Endothelial cell of umbilical vein (primary cell): ENCODE results near the gene DPF3. TPM values are rescaled to one million over a fixed set of nuclear protein-coding genes. Genes with fewer than 3 reads are reported as not detected.

ENCODE experiments used
- BruUV-seq: library from RNA; stranded (reverse); fragments of 400-500 nt; replicated peaks from 2 replicates; lab custom pipeline; 2021; lab: Mats Ljungman, UMichigan
- CTCF ChIA-PET: fragments of 300-600, 350-600 bp; sonication (Branson Sonifier 250); formaldehyde crosslinking; loops from one replicate; lab custom pipeline; 2021; ENCODE audit warnings: antibody characterized with exemption, inconsistent platforms; lab: Charles Lee
- POLR2A ChIA-PET: fragments of 300-600, 350-600 bp; sonication (Branson Sonifier 250); formaldehyde crosslinking; loops from one replicate; lab custom pipeline; 2021; ENCODE audit warnings: antibody characterized with exemption, inconsistent platforms; lab: Charles Lee
- DNase-seq: peaks from one replicate; pipeline ENCODE4 v3.0.0-alpha.2; 2011; ENCODE audit warnings: low read depth, low spot score
- FAIRE-seq: peaks from 2 replicates; lab custom pipeline; 2011; peaks lifted over from hg19 to GRCh38; lab: Jason Lieb, UNC
- H2AFZ ChIP-seq: 2 replicates; pipeline ENCODE4 v1.6.0; 2012; ENCODE audit warnings: low read depth, low read length, control low read depth, inconsistent platforms
- H3K27ac ChIP-seq: 2 replicates; pipeline ENCODE4 v1.5.1; 2011; ENCODE audit warnings: low read depth, mild to moderate bottlenecking, control low read depth, low read length, moderate library complexity; ENCODE audit not compliant: insufficient read depth
- H3K27me3 ChIP-seq, 2 experiments: 2 replicates each; pipeline versions ENCODE4 v1.6.0 to v1.6.1; 2011; ENCODE audit warnings: low read length in 2 of 2, mixed read lengths in 1 of 2; ENCODE audit not compliant: control insufficient read depth in 2 of 2, insufficient read depth in 2 of 2
- H3K36me3 ChIP-seq, 2 experiments: 2 replicates in 1 of 2; 3 replicates in 1 of 2; pipeline ENCODE4 v1.5.1; 2011; ENCODE audit warnings: low read length in 2 of 2, mild to moderate bottlenecking in 1 of 2, moderate library complexity in 1 of 2; ENCODE audit not compliant: control insufficient read depth in 2 of 2, insufficient read depth in 2 of 2; ENCODE audit errors: extremely low read depth in 1 of 2
- H3K4me1 ChIP-seq: 3 replicates; pipeline ENCODE4 v1.5.1; 2011; ENCODE audit warnings: mild to moderate bottlenecking, low read length; ENCODE audit not compliant: control insufficient read depth, insufficient read depth; ENCODE audit errors: extremely low read depth
- H3K4me2 ChIP-seq: 2 replicates; pipeline ENCODE4 v1.6.1; 2011; ENCODE audit warnings: low read length, control low read depth, mixed read lengths; ENCODE audit not compliant: insufficient read depth
- H3K4me3 ChIP-seq, 3 experiments: fragments of 200-600 bp in 1 of 3; sonication (generic), shearing (Covaris generic) in 1 of 3; replicated peaks in 1 of 3; 2 replicates each; pipeline ENCODE4 v1.5.1; 2011 to 2016; ENCODE audit warnings: control low read depth in 3 of 3, low read length in 3 of 3, mild to moderate bottlenecking in 2 of 3, inconsistent platforms in 1 of 3, low read depth in 1 of 3, moderate library complexity in 1 of 3; ENCODE audit not compliant: insufficient read depth in 1 of 3
- H3K79me2 ChIP-seq: 2 replicates; pipeline ENCODE4 v1.6.0; 2012; ENCODE audit warnings: low read length, inconsistent platforms; ENCODE audit not compliant: control insufficient read depth, insufficient read depth
- H3K9ac ChIP-seq: replicated peaks from 2 replicates; pipeline ENCODE3; 2011; ENCODE audit warnings: low read length, control low read depth; ENCODE audit not compliant: insufficient read depth; ENCODE audit errors: extremely low read depth
- H3K9me1 ChIP-seq: replicated peaks from 3 replicates; pipeline ENCODE4 v1.6.0; 2011; ENCODE audit warnings: mild to moderate bottlenecking, low read length; ENCODE audit not compliant: control insufficient read depth, insufficient read depth; ENCODE audit errors: extremely low read depth
- H3K9me3 ChIP-seq: replicated peaks from 2 replicates; pipeline ENCODE4 v1.5.1; 2012; ENCODE audit warnings: low read length, inconsistent platforms; ENCODE audit not compliant: control insufficient read depth, insufficient read depth
- H4K20me1 ChIP-seq: replicated peaks from 2 replicates; pipeline ENCODE3; 2011; ENCODE audit warnings: mild to moderate bottlenecking, low read length; ENCODE audit not compliant: control insufficient read depth, insufficient read depth; ENCODE audit errors: extremely low read depth
- EZH2 ChIP-seq: IDR thresholded peaks from 2 replicates; pipeline ENCODE4 v1.6.1; 2012; ENCODE audit warnings: borderline replicate concordance, low read depth, mild to moderate bottlenecking, moderate library complexity, low read length, inconsistent platforms; ENCODE audit not compliant: severe bottlenecking
- FOS ChIP-seq: IDR thresholded peaks from 2 replicates; pipeline ENCODE4 v1.6.1; 2011; ENCODE audit warnings: mild to moderate bottlenecking, low read length, moderate library complexity, borderline replicate concordance; ENCODE audit not compliant: insufficient read depth
- GATA2 ChIP-seq: IDR thresholded peaks from 2 replicates; pipeline ENCODE4 v1.7.0; 2011; ENCODE audit warnings: low read depth, mild to moderate bottlenecking, moderate library complexity, mixed read lengths, low read length; ENCODE audit not compliant: insufficient read length, insufficient read depth
- JUN ChIP-seq: IDR thresholded peaks from 2 replicates; pipeline ENCODE4 v1.6.1; 2011; ENCODE audit warnings: borderline replicate concordance, low read depth; ENCODE audit not compliant: insufficient read length, insufficient read depth
- MAX ChIP-seq: IDR thresholded peaks from 2 replicates; pipeline ENCODE4 v1.6.1; 2011; ENCODE audit not compliant: insufficient read depth, insufficient read length
- MYC ChIP-seq: IDR thresholded peaks from one replicate; pipeline ENCODE4 v1.6.1; 2011; ENCODE audit warnings: mild to moderate bottlenecking, low read depth, low read length
- POLR2A ChIP-seq: IDR thresholded peaks from 2 replicates; pipeline ENCODE4 v1.6.1; 2012; ENCODE audit warnings: low read depth, mild to moderate bottlenecking, control low read depth, low read length
- POLR2AphosphoS5 ChIP-seq: IDR thresholded peaks from 2 replicates; pipeline ENCODE4 v1.6.1; 2012; ENCODE audit warnings: low read depth, mild to moderate bottlenecking, control low read depth, low read length, moderate library complexity; ENCODE audit not compliant: insufficient read depth
- dilution Hi-C: fragments of 300-500 bp; cut with MboI; formaldehyde crosslinking; loops from one replicate; pipeline ENCODE4 v1.15.0; 2019; ENCODE audit warnings: low sequenced_read_pairs; ENCODE audit not compliant: extremely low pct_ligation_motif_present
- intact Hi-C: fragments of 100-400 bp; cut with micrococcal nuclease; formaldehyde crosslinking; loops from one replicate; pipeline ENCODE4 v1.10.0; 2022
- polyA plus RNA-seq, 4 experiments: library from polyadenylated mRNA; depleted of rRNA in 3 of 4; stranded (reverse) in 3 of 4; unstranded in 1 of 4; fragments of >200 nt; gene quantifications; 2 replicates each; pipeline versions ENCODE4 v1.2.1 to v1.2.3, GENCODE V29; 2011 to 2012; ENCODE audit warnings: missing spikeins in 1 of 4
- total RNA-seq: library from RNA; stranded (reverse); gene quantifications from 2 replicates; pipeline ENCODE4 v1.2.3, GENCODE V29; 2021
- TF ChIP-seq, protein P1 (sequence below), 2 donors: IDR thresholded peaks; 1 replicate in 1 of 2; 2 replicates in 1 of 2; pipeline ENCODE4 v1.5.1; 2011; ENCODE audit warnings: low read length in 2 of 2, mild to moderate bottlenecking in 2 of 2, moderate library complexity in 2 of 2, control low read depth in 1 of 2, inconsistent platforms in 1 of 2, low read depth in 1 of 2; ENCODE audit not compliant: insufficient read depth in 1 of 2; ENCODE audit errors: extremely low read depth in 1 of 2

Gene DPF3
- total and polyA plus RNA-seq, 2 donors (not counting 3 experiments of a cell fraction or from before 2014, with no cell fraction given): 2.4 to 3.5 TPM

- Histone ChIP-seq H3K4me3 (no peak overlapping the region), H3K27ac (no peak overlapping the region), H3K9me3 (no peaks in the 10 kb centered on the region), H3K27me3 (no peaks in the 10 kb centered on the region), H3K4me2 (no peak overlapping the region), H3K36me3 (no peaks in the 10 kb centered on the region), H2AFZ (no peak overlapping the region), H3K79me2 (no peaks in the 10 kb centered on the region), H3K9ac (no peak overlapping the region), H3K9me1 (no peaks in the 10 kb centered on the region), H4K20me1 (no peaks in the 10 kb centered on the region), H3K4me1 (peaks cover 58% of the 10 kb centered on the region)
- intact Hi-C loops (no loop called here), dilution Hi-C loops (no loop called here)
- ChIA-PET CTCF (interaction anchor here (0.9 to 1.5 kb wide), 8 partner anchors 8 to 256 kb away, joined by 3 to 4 read pairs (median 3); partner anchors contain the start of gene DPF3), POLR2A (no interaction called here)
- no TSS peak for BruUV-seq
- TF ChIP-seq JUN (no peak), MAX (no peak), FOS (no peak), GATA2 (no peak), EZH2 (no peak), POLR2AphosphoS5 (no peak), MYC (no peak), POLR2A (no peak)
- TF ChIP-seq, protein P1, sequence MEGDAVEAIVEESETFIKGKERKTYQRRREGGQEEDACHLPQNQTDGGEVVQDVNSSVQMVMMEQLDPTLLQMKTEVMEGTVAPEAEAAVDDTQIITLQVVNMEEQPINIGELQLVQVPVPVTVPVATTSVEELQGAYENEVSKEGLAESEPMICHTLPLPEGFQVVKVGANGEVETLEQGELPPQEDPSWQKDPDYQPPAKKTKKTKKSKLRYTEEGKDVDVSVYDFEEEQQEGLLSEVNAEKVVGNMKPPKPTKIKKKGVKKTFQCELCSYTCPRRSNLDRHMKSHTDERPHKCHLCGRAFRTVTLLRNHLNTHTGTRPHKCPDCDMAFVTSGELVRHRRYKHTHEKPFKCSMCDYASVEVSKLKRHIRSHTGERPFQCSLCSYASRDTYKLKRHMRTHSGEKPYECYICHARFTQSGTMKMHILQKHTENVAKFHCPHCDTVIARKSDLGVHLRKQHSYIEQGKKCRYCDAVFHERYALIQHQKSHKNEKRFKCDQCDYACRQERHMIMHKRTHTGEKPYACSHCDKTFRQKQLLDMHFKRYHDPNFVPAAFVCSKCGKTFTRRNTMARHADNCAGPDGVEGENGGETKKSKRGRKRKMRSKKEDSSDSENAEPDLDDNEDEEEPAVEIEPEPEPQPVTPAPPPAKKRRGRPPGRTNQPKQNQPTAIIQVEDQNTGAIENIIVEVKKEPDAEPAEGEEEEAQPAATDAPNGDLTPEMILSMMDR (IDR thresholded peaks at IDR 0.05; ENCODE audit: extremely low read depth in 1 of 2, insufficient read depth in 1 of 2, low read depth in 1 of 2, low read length in 2 of 2): no peak
- FAIRE-seq (no peak), DNase-seq (no peak)
Measured at GRCh38 chr14:72647782-72648181, 246.1 kb downstream of the DPF3 start.
